Astrocyte (in vitro differentiated cells and primary cell): ENCODE results near the gene TNFRSF13B. TPM values are rescaled to one million over a fixed set of nuclear protein-coding genes. Genes with fewer than 3 reads are reported as not detected.

ENCODE experiments used
- DNase-seq: peaks from one replicate; pipeline ENCODE4 v3.0.0-alpha.2; 2010; ENCODE audit warnings: low read depth
- FAIRE-seq: peaks from 2 replicates; lab custom pipeline; 2011; peaks lifted over from hg19 to GRCh38; lab: Jason Lieb, UNC
- H2AFZ ChIP-seq: 2 replicates; pipeline ENCODE4 v1.6.0; 2012; ENCODE audit warnings: low read depth, low read length, inconsistent platforms
- H3K27ac ChIP-seq: 2 replicates; pipeline ENCODE4 v1.5.1; 2011; ENCODE audit warnings: low read depth, low read length, inconsistent platforms
- H3K27me3 ChIP-seq: 2 replicates; pipeline ENCODE4 v1.6.0; 2011; ENCODE audit warnings: low read length, inconsistent platforms; ENCODE audit not compliant: insufficient read depth
- H3K36me3 ChIP-seq: 2 replicates; pipeline ENCODE4 v1.5.1; 2011; ENCODE audit warnings: low read length, inconsistent platforms; ENCODE audit not compliant: insufficient read depth
- H3K4me1 ChIP-seq: 2 replicates; pipeline ENCODE4 v1.5.1; 2011; ENCODE audit warnings: low read length, inconsistent platforms; ENCODE audit not compliant: insufficient read depth
- H3K4me2 ChIP-seq: 2 replicates; pipeline ENCODE4 v1.6.0; 2012; ENCODE audit warnings: low read length, inconsistent platforms
- H3K4me3 ChIP-seq: 2 replicates; pipeline ENCODE4 v1.5.1; 2011; ENCODE audit warnings: low read depth, mild to moderate bottlenecking, low read length, inconsistent platforms; ENCODE audit not compliant: insufficient read depth
- H3K79me2 ChIP-seq: 2 replicates; pipeline ENCODE4 v1.6.0; 2012; ENCODE audit warnings: mild to moderate bottlenecking, low read length, inconsistent platforms; ENCODE audit not compliant: insufficient read depth
- H3K9ac ChIP-seq: 2 replicates; pipeline ENCODE4 v1.6.0; 2012; ENCODE audit warnings: mild to moderate bottlenecking, low read length, inconsistent platforms
- H3K9me3 ChIP-seq: 2 replicates; pipeline ENCODE4 v1.5.1; 2012; ENCODE audit warnings: low read depth, mild to moderate bottlenecking, low read length, inconsistent platforms; ENCODE audit not compliant: insufficient read depth
- H4K20me1 ChIP-seq: 2 replicates; pipeline ENCODE4 v1.6.0; 2012; ENCODE audit warnings: low read length, inconsistent platforms; ENCODE audit not compliant: insufficient read depth
- H3K27ac Mint-ChIP-seq: one replicate; pipeline ENCODE4 v1.8.0; 2021; ENCODE audit warnings: mild to moderate bottlenecking, mixed read lengths; ENCODE audit not compliant: unreplicated experiment
- H3K27me3 Mint-ChIP-seq: one replicate; pipeline ENCODE4 v1.8.0; 2021; ENCODE audit warnings: low read depth, mixed read lengths; ENCODE audit not compliant: unreplicated experiment
- H3K36me3 Mint-ChIP-seq: one replicate; pipeline ENCODE4 v1.8.0; 2021; ENCODE audit warnings: low read depth, mixed read lengths; ENCODE audit not compliant: unreplicated experiment
- H3K4me1 Mint-ChIP-seq: one replicate; pipeline ENCODE4 v1.8.0; 2021; ENCODE audit warnings: low read depth, mixed read lengths; ENCODE audit not compliant: unreplicated experiment
- H3K4me3 Mint-ChIP-seq: one replicate; pipeline ENCODE4 v1.8.0; 2021; ENCODE audit warnings: mild to moderate bottlenecking, moderate library complexity, mixed read lengths; ENCODE audit not compliant: unreplicated experiment
- H3K9me3 Mint-ChIP-seq: one replicate; pipeline ENCODE4 v1.8.0; 2021; ENCODE audit warnings: mild to moderate bottlenecking, mixed read lengths; ENCODE audit not compliant: unreplicated experiment
- CTCF ChIP-seq: IDR thresholded peaks from 2 replicates; pipeline ENCODE4 v1.5.1; 2011; ENCODE audit warnings: low read depth, mild to moderate bottlenecking, inconsistent platforms, low read length, moderate library complexity; ENCODE audit not compliant: insufficient read depth
- EZH2 ChIP-seq: IDR thresholded peaks from 2 replicates; pipeline ENCODE4 v1.6.1; 2012; ENCODE audit warnings: mild to moderate bottlenecking, low read length, inconsistent platforms; ENCODE audit not compliant: insufficient read depth
- total RNA-seq: library from RNA; stranded (reverse); gene quantifications from 2 replicates; pipeline ENCODE4 v1.2.1, GENCODE V29; 2021

Gene TNFRSF13B
- total RNA-seq, 1 donor from 2014 or later: not detected

GRCh38 chr17:16933317-16934132 is 38.4 kb downstream of the TNFRSF13B start:
- Histone ChIP-seq H3K79me2 (no peaks in the 10 kb centered on the region), H2AFZ (no peak overlapping the region), H3K9me3 (no peaks in the 10 kb centered on the region), H3K27ac (no peak overlapping the region), H3K4me3 (no peak overlapping the region), H3K36me3 (no peaks in the 10 kb centered on the region), H3K27me3 (peaks cover 4% of the 10 kb centered on the region), H3K4me2 (no peak overlapping the region), H3K4me1 (no peaks in the 10 kb centered on the region), H4K20me1 (no peaks in the 10 kb centered on the region), H3K9ac (no peak overlapping the region)
- no peaks in the 10 kb centered on the region for H3K9me3 Mint-ChIP-seq
- no peaks in the 10 kb centered on the region for H3K4me1 Mint-ChIP-seq
- TF ChIP-seq CTCF (no peak), EZH2 (no peak)
- FAIRE-seq (no peak), DNase-seq (peak; percentile 10)
- no peaks in the 10 kb centered on the region for H3K36me3 Mint-ChIP-seq
- H3K27ac Mint-ChIP-seq: no peak overlapping the region
- H3K27me3 Mint-ChIP-seq: peaks cover 29% of the 10 kb centered on the region
- no peak overlapping the region for H3K4me3 Mint-ChIP-seq

GRCh38 chr17:16932611-16933010 is 39.3 kb downstream of the TNFRSF13B start:
- TF ChIP-seq EZH2 (no peak), CTCF (no peak)
- no peak overlapping the region for H3K27ac Mint-ChIP-seq
- no peak overlapping the region for H3K4me3 Mint-ChIP-seq
- Histone ChIP-seq H3K4me2 (no peak overlapping the region), H3K9me3 (no peaks in the 10 kb centered on the region), H2AFZ (no peak overlapping the region), H3K9ac (no peak overlapping the region), H3K79me2 (no peaks in the 10 kb centered on the region), H3K27me3 (peaks cover 4% of the 10 kb centered on the region), H4K20me1 (no peaks in the 10 kb centered on the region), H3K4me3 (no peak overlapping the region), H3K36me3 (no peaks in the 10 kb centered on the region), H3K27ac (no peak overlapping the region), H3K4me1 (no peaks in the 10 kb centered on the region)
- H3K4me1 Mint-ChIP-seq: no peaks in the 10 kb centered on the region
- DNase-seq (no peak), FAIRE-seq (no peak)
- H3K9me3 Mint-ChIP-seq: no peaks in the 10 kb centered on the region
- H3K36me3 Mint-ChIP-seq: no peaks in the 10 kb centered on the region
- peaks cover 22% of the 10 kb centered on the region for H3K27me3 Mint-ChIP-seq

GRCh38 chr17:16932156-16932555 is 39.8 kb downstream of the TNFRSF13B start:
- H3K4me1 ChIP-seq: no peaks in the 10 kb centered on the region
- Mint-ChIP-seq H3K4me3 (no peak overlapping the region), H3K9me3 (no peaks in the 10 kb centered on the region), H3K27ac (no peak overlapping the region), H3K27me3 (peaks cover 20% of the 10 kb centered on the region), H3K36me3 (no peaks in the 10 kb centered on the region), H3K4me1 (no peaks in the 10 kb centered on the region)
- DNase-seq: no peak
- no peak overlapping the region for H3K4me2 ChIP-seq
- H3K27me3 ChIP-seq: no peaks in the 10 kb centered on the region
- no peak overlapping the region for H2AFZ ChIP-seq
- H3K9ac ChIP-seq: no peak overlapping the region
- no peak for FAIRE-seq
- no peaks in the 10 kb centered on the region for H4K20me1 ChIP-seq
- TF ChIP-seq EZH2: no peak
- TF ChIP-seq CTCF: no peak
- no peaks in the 10 kb centered on the region for H3K36me3 ChIP-seq
- H3K27ac ChIP-seq: no peak overlapping the region
- H3K9me3 ChIP-seq: no peaks in the 10 kb centered on the region
- H3K4me3 ChIP-seq: no peak overlapping the region
- H3K79me2 ChIP-seq: no peaks in the 10 kb centered on the region
